SK-N-MC (cell line): ENCODE data around the gene LDAH.

Experiments used
- EZH2 ChIP-seq: fragments of 200-600 bp; sonication (generic); IDR thresholded peaks from one replicate; pipeline ENCODE4 v1.6.1; 2017; ENCODE audit warnings: antibody characterized with exemption
- POLR2AphosphoS5 ChIP-seq: IDR thresholded peaks from 2 replicates; pipeline ENCODE4 v1.6.1; 2012; ENCODE audit warnings: mild to moderate bottlenecking, low read depth, low read length, borderline replicate concordance

- no peak for TF ChIP-seq POLR2AphosphoS5
- no peak for TF ChIP-seq EZH2
Measured at GRCh38 chr2:20647211-20647610, 175.7 kb downstream of the LDAH start.
